Adrenal gland (tissue), 12 donors: ENCODE data around the gene KCNT2. TPM values are rescaled to one million over a fixed set of nuclear protein-coding genes. Genes with fewer than 3 reads are reported as not detected.

Source experiments
- DNase-seq, 7 donors: peaks; one replicate each; pipeline ENCODE4 v3.0.0-alpha.2; 2019 to 2020
- H3K27ac ChIP-seq, 5 donors: fragments of 200-600 bp; sonication (generic) in 4 of 5; 1 replicate in 3 of 5; 2 replicates in 2 of 5; pipeline versions ENCODE4 v1.5.1 to v1.8.0; 2016 to 2020; ENCODE audit warnings: mild to moderate bottlenecking in 1 of 5
- H3K27me3 ChIP-seq: fragments of 200-600 bp; 2 replicates; pipeline ENCODE4 v1.8.0; 2021
- H3K36me3 ChIP-seq, 2 donors: fragments of 200-600 bp; replicated peaks in 1 of 2; 1 replicate in 1 of 2; 2 replicates in 1 of 2; pipeline versions ENCODE4 v1.5.1 to v1.8.0; 2018 to 2022
- H3K4me1 ChIP-seq, 2 donors: fragments of 200-600 bp; replicated peaks in 1 of 2; 1 replicate in 1 of 2; 2 replicates in 1 of 2; pipeline versions ENCODE4 v1.5.1 to v1.8.0; 2018 to 2021
- H3K4me3 ChIP-seq, 4 donors: fragments of 200-600 bp; sonication (generic) in 3 of 4; one replicate each; pipeline ENCODE4 v1.5.1; 2016 to 2018
- H3K9me3 ChIP-seq, 3 donors: fragments of 200-600 bp; sonication (generic) in 1 of 3; replicated peaks in 1 of 3; 1 replicate in 2 of 3; 2 replicates in 1 of 3; pipeline versions ENCODE4 v1.5.1 to v1.8.0; 2016 to 2021
- POLR2A ChIP-seq, 2 donors: fragments of 450-650 bp; IDR thresholded peaks; one replicate each; pipeline ENCODE4 v1.6.1; 2017; ENCODE audit warnings: antibody characterized with exemption in 2 of 2, mild to moderate bottlenecking in 2 of 2, moderate library complexity in 1 of 2
- WGBS, 4 donors: extraction: QIAGEN DNeasy Blood & Tissue Kit in 2 of 4; methylation state at CpG; one replicate each; pipeline versions ENCODE4 v1.1.5 to v1.1.7; 2013 to 2017; 5-methylcytosine and 5-hydroxymethylcytosine counted together
- intact Hi-C, 2 donors: fragments of 100-400 bp; cut with DNase I; formaldehyde crosslinking; loops; one replicate each; pipeline versions ENCODE4 v1.14.1 to v1.15.0; 2022 to 2023
- polyA plus RNA-seq, 3 donors: library from polyadenylated mRNA; stranded (reverse); fragments of 200-250 nt in 2 of 3; fragments of 350-450 nt in 1 of 3; fragmentation: Illumina TruSeq in 1 of 3; extraction: RNeasy Lipid Tissue Mini Kit (QIAGEN cat#74804) in 1 of 3; gene quantifications; one replicate each; pipeline ENCODE4 v1.2.3, GENCODE V29; 2013 to 2014
- total RNA-seq, 9 donors: library from RNA; depleted of rRNA in 4 of 9; stranded (reverse); fragments of >200 nt in 4 of 9; fragments of 120-200 nt in 1 of 9; fragmentation: NEBNext Ultra II Directional in 1 of 9; extraction: Animal tissue kit (Norgen Biotek cat#: 25700) in 1 of 9; gene quantifications; one replicate each; pipeline versions ENCODE4 v1.1.0 to v1.2.4, GENCODE V29; 2013 to 2023
- TF ChIP-seq, protein P1 (sequence below), 6 experiments: fragments of 450-650 bp in 4 of 6; fragments of 200-600 bp in 2 of 6; sonication (generic) in 1 of 6; IDR thresholded peaks; 1 replicate in 5 of 6; 2 replicates in 1 of 6; pipeline versions ENCODE4 v1.5.1 to v1.8.0; 2016 to 2021; ENCODE audit warnings: antibody characterized with exemption in 6 of 6, mild to moderate bottlenecking in 2 of 6, moderate library complexity in 1 of 6
- donor health status: healthy with polysubstance abuse.
- donor health status: Bipolar disorder and iron deficiency.
- donor health status: DM: yes; HTN: yes; CAD: no.
- donor health status: DM: no; HTN: no; CAD: no.
- donor health status: DM: no; HTN: no; CAD: no.
- donor health status: DM: yes; HTN: yes; CAD: no.

KCNT2 gene
- total and polyA plus RNA-seq, 12 donors: 0.54 to 4.0 (median 1.2) TPM

DNA sequence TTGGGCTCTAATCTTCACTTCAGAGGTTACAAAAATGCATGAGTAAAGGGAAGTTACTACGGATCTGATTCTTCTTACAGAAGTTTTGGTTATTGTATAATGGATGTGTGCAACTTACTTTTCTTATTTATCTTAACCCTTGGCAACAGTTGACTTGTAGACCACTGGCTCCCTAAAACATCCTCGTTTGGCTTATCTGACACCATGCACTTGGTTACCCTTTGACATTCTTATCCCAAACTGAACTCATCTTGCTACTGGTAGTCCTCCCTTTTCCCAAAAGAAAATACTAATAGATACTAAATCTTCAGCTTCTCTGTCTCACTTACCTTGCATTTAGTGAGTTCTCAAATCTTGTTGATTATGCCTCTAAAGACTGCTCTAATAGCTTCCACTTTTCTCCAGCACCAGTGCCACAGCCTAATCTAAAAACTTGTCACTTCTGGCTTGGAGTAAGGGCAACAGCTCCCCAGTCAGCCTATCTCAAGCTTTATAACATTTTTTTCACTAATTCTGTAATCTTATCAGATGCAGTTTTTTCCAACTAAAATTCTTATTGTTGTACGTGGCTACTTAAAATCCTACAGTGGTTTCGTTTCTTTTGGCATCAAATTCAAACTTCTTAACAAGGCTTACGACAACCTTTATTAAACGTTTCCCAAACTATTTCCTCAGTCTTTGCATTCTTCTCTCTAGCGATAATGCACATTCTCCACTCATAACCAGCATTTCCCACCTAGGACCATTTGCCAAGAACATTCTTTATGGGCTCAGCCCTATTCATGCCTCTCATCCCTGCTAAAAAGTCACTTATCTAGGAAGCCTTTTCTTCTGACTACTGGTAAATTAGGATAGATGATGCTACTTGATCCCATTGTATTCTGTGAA, 204.2 kb downstream of the KCNT2 start:
- Histone ChIP-seq H3K36me3 (no peaks in the 10 kb centered on the region), H3K9me3 (no peaks in the 10 kb centered on the region), H3K4me3 (no peak overlapping the region), H3K4me1 (peaks cover 0 to 18% of the 10 kb centered on the region in 2 donors), H3K27me3 (no peaks in the 10 kb centered on the region), H3K27ac (peak overlapping the region in 1 of 5 donors; percentile 57)
- TF ChIP-seq POLR2A (IDR thresholded peaks at IDR 0.05): no peak
- TF ChIP-seq, protein P1, sequence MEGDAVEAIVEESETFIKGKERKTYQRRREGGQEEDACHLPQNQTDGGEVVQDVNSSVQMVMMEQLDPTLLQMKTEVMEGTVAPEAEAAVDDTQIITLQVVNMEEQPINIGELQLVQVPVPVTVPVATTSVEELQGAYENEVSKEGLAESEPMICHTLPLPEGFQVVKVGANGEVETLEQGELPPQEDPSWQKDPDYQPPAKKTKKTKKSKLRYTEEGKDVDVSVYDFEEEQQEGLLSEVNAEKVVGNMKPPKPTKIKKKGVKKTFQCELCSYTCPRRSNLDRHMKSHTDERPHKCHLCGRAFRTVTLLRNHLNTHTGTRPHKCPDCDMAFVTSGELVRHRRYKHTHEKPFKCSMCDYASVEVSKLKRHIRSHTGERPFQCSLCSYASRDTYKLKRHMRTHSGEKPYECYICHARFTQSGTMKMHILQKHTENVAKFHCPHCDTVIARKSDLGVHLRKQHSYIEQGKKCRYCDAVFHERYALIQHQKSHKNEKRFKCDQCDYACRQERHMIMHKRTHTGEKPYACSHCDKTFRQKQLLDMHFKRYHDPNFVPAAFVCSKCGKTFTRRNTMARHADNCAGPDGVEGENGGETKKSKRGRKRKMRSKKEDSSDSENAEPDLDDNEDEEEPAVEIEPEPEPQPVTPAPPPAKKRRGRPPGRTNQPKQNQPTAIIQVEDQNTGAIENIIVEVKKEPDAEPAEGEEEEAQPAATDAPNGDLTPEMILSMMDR (IDR thresholded peaks at IDR 0.05): no peak
- no peak for DNase-seq
- 58 to 67% (median 63%) methylated on average over 7 of the region's 7 CpGs for WGBS, 4 donors
- intact Hi-C loops: no loop called here

DNA sequence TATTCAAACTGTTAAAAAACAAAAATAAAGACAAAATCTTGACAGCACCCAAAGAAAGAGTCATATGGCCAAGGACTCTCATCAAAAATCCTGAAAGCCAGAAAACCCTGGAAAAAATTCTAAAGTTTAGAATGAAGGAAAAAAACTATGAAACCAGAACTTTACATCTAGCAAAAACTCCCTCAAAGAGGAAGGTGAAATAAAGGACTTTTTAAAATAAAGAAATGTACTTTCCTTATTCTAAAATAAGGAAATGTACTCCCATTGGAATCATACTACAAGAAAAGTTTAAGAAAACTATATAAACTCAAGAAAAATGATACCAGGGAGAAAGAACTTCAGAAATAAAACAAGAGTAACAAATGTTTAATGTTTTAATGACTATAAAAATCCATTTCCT, 206.3 kb downstream of the KCNT2 start:
- H3K27me3 ChIP-seq: no peaks in the 10 kb centered on the region
- H3K4me3 ChIP-seq: no peak overlapping the region
- no peak for TF ChIP-seq POLR2A (IDR thresholded peaks at IDR 0.05)
- TF ChIP-seq, protein P1 (IDR thresholded peaks at IDR 0.05): no peak
- intact Hi-C loops: no loop called here
- H3K36me3 ChIP-seq: no peaks in the 10 kb centered on the region
- no peak for DNase-seq
- no peak overlapping the region for H3K27ac ChIP-seq
- no peaks in the 10 kb centered on the region for H3K9me3 ChIP-seq
- peaks cover 0 to 10% of the 10 kb centered on the region in 2 donors for H3K4me1 ChIP-seq

DNA sequence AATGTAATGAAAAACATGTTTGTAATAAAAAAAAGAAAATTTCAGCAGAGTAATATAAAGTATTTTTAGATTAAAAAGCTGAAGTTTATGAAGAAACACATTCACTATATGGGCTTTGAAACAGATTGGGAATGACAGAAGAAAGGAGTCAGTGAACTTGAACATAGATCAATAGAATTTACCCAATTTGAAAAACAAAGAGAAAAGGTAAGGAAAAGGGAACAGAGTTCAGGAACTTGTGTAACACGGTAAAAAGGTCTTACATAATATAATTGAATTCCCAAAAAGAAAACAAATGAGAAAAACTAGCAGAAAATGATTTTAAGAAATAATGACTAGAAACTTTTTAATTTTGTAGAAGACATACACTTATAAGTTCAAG, 206.8 kb downstream of the KCNT2 start:
- no peak for TF ChIP-seq POLR2A (IDR thresholded peaks at IDR 0.05)
- TF ChIP-seq, protein P1 (IDR thresholded peaks at IDR 0.05): no peak
- Histone ChIP-seq H3K27me3 (no peaks in the 10 kb centered on the region), H3K4me3 (no peak overlapping the region), H3K36me3 (no peaks in the 10 kb centered on the region), H3K9me3 (no peaks in the 10 kb centered on the region), H3K4me1 (peaks cover 0 to 10% of the 10 kb centered on the region in 2 donors), H3K27ac (no peak overlapping the region)
- 42 to 59% (median 49%) methylated on average over 1 of the region's 1 CpG for WGBS, 4 donors
- intact Hi-C loops: no loop called here
- no peak for DNase-seq

GRCh38 chr1:196400478-196401451, 207.5 kb downstream of the KCNT2 start:
- TF ChIP-seq POLR2A (IDR thresholded peaks at IDR 0.05): no peak
- TF ChIP-seq, protein P1 (IDR thresholded peaks at IDR 0.05): no peak
- Histone ChIP-seq H3K27ac (peak overlapping the region in 1 of 5 donors; percentile 27), H3K36me3 (no peaks in the 10 kb centered on the region), H3K4me3 (no peak overlapping the region), H3K27me3 (no peaks in the 10 kb centered on the region), H3K4me1 (peaks cover 0 to 10% of the 10 kb centered on the region in 2 donors), H3K9me3 (no peaks in the 10 kb centered on the region)
- 49 to 60% (median 54%) methylated on average over 7 of the region's 7 CpGs for WGBS, 4 donors
- DNase-seq: peak; percentile 10 to 57 (median 15)
- intact Hi-C loops: no loop called here
